Fibroblast of villous mesenchyme (primary cell): Measurements from ENCODE around the gene COG3. TPM values are rescaled to one million over a fixed set of nuclear protein-coding genes. Genes with fewer than 3 reads are reported as not detected.

Experiments used
- DNase-seq: peaks from one replicate; pipeline ENCODE4 v3.0.0-alpha.2; 2010; ENCODE audit warnings: low read depth
- H3K4me3 ChIP-seq: 2 replicates; pipeline ENCODE4 v1.5.1; 2011; ENCODE audit warnings: low read depth, mild to moderate bottlenecking, low read length
- CTCF ChIP-seq: IDR thresholded peaks from 2 replicates; pipeline ENCODE4 v1.5.1; 2012; ENCODE audit warnings: low read depth, mild to moderate bottlenecking, low read length; ENCODE audit not compliant: insufficient read depth
- total RNA-seq: library from RNA; depleted of rRNA; stranded (reverse); fragments of >200 nt; gene quantifications from 2 replicates; pipeline ENCODE4 v1.2.3, GENCODE V29; 2012

COG3 gene
- total RNA-seq, 1 donor: 41.0 TPM

GRCh38 chr13:45511310-45512097, 46.8 kb downstream of the COG3 start:
- H3K4me3 ChIP-seq: no peak overlapping the region
- peak; percentile 85 for TF ChIP-seq CTCF
- DNase-seq: peak; percentile 81

- DNase-seq: no peak
- no peak overlapping the region for H3K4me3 ChIP-seq
- TF ChIP-seq CTCF: no peak
These were observed 47.4 kb downstream of the COG3 start for GRCh38 chr13:45512098-45512496.

- no peak for TF ChIP-seq CTCF
These were observed 52.0 kb downstream of the COG3 start for GRCh38 chr13:45516757-45517156.

GRCh38 chr13:45518525-45519245, 53.9 kb downstream of the COG3 start:
- peak; percentile 68 for DNase-seq
- no peak for TF ChIP-seq CTCF

More at GRCh38 chr13:45516757-45517156, 52.0 kb downstream of the COG3 start:
- no peak for DNase-seq
- H3K4me3 ChIP-seq: no peak overlapping the region

GRCh38 chr13:45519493-45519892, 54.8 kb downstream of the COG3 start:
- TF ChIP-seq CTCF: no peak
- no peak overlapping the region for H3K4me3 ChIP-seq
- no peak for DNase-seq

More at GRCh38 chr13:45518525-45519245, 53.9 kb downstream of the COG3 start:
- no peak overlapping the region for H3K4me3 ChIP-seq

- TF ChIP-seq CTCF: no peak
- DNase-seq: peak; percentile 51
- H3K4me3 ChIP-seq: no peak overlapping the region
These were observed 56.6 kb downstream of the COG3 start for GRCh38 chr13:45521297-45521696.
